Trophoblast cell (in vitro differentiated cells and primary cell): Measurements from ENCODE around the gene PSMD14.

Experiments used
- DNase-seq, 2 donors: peaks; one replicate each; pipeline ENCODE4 v3.0.0-alpha.2; 2016
- H2AFZ ChIP-seq: 2 replicates; pipeline ENCODE4 v1.6.1; 2013; ENCODE audit warnings: low read length, moderate library complexity, mild to moderate bottlenecking; ENCODE audit not compliant: insufficient read depth, poor library complexity
- H2AK5ac ChIP-seq: 2 replicates; pipeline ENCODE4 v1.6.1; 2013; ENCODE audit warnings: mild to moderate bottlenecking, low read length
- H2BK120ac ChIP-seq: 2 replicates; pipeline ENCODE4 v1.6.1; 2013; ENCODE audit warnings: low read length, mild to moderate bottlenecking, moderate library complexity; ENCODE audit not compliant: insufficient read depth, poor library complexity
- H2BK12ac ChIP-seq: 2 replicates; pipeline ENCODE4 v1.6.1; 2013; ENCODE audit warnings: mild to moderate bottlenecking, low read length, moderate library complexity
- H2BK5ac ChIP-seq: 2 replicates; pipeline ENCODE4 v1.6.1; 2013; ENCODE audit warnings: low read length, low read depth, moderate library complexity, mild to moderate bottlenecking; ENCODE audit not compliant: poor library complexity
- H3K14ac ChIP-seq: 2 replicates; pipeline ENCODE4 v1.6.1; 2013; ENCODE audit warnings: mild to moderate bottlenecking, low read length
- H3K18ac ChIP-seq: 2 replicates; pipeline ENCODE4 v1.6.1; 2013; ENCODE audit warnings: mild to moderate bottlenecking, low read length
- H3K23ac ChIP-seq: 2 replicates; pipeline ENCODE4 v1.6.1; 2013; ENCODE audit warnings: low read length
- H3K27ac ChIP-seq: 2 replicates; pipeline ENCODE4 v1.5.1; 2013; ENCODE audit warnings: low read depth, mild to moderate bottlenecking, inconsistent platforms, low read length, moderate library complexity
- H3K27me3 ChIP-seq: 2 replicates; pipeline ENCODE4 v1.6.1; 2013; ENCODE audit warnings: inconsistent platforms, mild to moderate bottlenecking, low read length, moderate library complexity; ENCODE audit not compliant: insufficient read depth
- H3K36me3 ChIP-seq, 2 experiments: 1 replicate in 1 of 2; 2 replicates in 1 of 2; pipeline ENCODE4 v1.6.1; 2013; ENCODE audit warnings: low read length in 2 of 2, mild to moderate bottlenecking in 2 of 2, moderate library complexity in 1 of 2; ENCODE audit not compliant: insufficient read depth in 2 of 2, control insufficient read depth in 1 of 2
- H3K4ac ChIP-seq: 2 replicates; pipeline ENCODE4 v1.6.1; 2013; ENCODE audit warnings: low read depth, mild to moderate bottlenecking, low read length, moderate library complexity
- H3K4me1 ChIP-seq, 2 experiments: 1 replicate in 1 of 2; 2 replicates in 1 of 2; pipeline ENCODE4 v1.6.1; 2013; ENCODE audit warnings: low read length in 2 of 2, mild to moderate bottlenecking in 2 of 2, moderate library complexity in 1 of 2; ENCODE audit not compliant: insufficient read depth in 2 of 2, control insufficient read depth in 1 of 2
- H3K4me2 ChIP-seq: 2 replicates; pipeline ENCODE4 v1.6.1; 2013; ENCODE audit warnings: inconsistent platforms, mild to moderate bottlenecking, low read length, moderate library complexity
- H3K4me3 ChIP-seq: 2 replicates; pipeline ENCODE4 v1.5.1; 2013; ENCODE audit warnings: mild to moderate bottlenecking, low read depth, low read length, inconsistent platforms
- H3K79me1 ChIP-seq: one replicate; pipeline ENCODE4 v1.6.1; 2013; ENCODE audit warnings: low read length
- H3K79me2 ChIP-seq: 2 replicates; pipeline ENCODE4 v1.6.1; 2013; ENCODE audit warnings: low read length, mild to moderate bottlenecking; ENCODE audit not compliant: control insufficient read depth, insufficient read depth, poor library complexity
- H3K9ac ChIP-seq: 2 replicates; pipeline ENCODE4 v1.6.1; 2013; ENCODE audit warnings: mild to moderate bottlenecking, low read length
- H3K9me3 ChIP-seq: 2 replicates; pipeline ENCODE4 v1.6.1; 2013; ENCODE audit warnings: low read depth, mild to moderate bottlenecking, control low read depth, inconsistent platforms, low read length; ENCODE audit not compliant: insufficient read depth
- H4K12ac ChIP-seq: 2 replicates; pipeline ENCODE4 v1.6.1; 2013; ENCODE audit warnings: low read depth, mild to moderate bottlenecking, low read length, moderate library complexity
- H4K8ac ChIP-seq: 2 replicates; pipeline ENCODE4 v1.6.1; 2013; ENCODE audit warnings: low read depth, mild to moderate bottlenecking, low read length, moderate library complexity
- H4K91ac ChIP-seq: one replicate; pipeline ENCODE4 v1.6.1; 2013; ENCODE audit warnings: low read depth, mild to moderate bottlenecking, low read length, moderate library complexity
- WGBS: extraction: QIAGEN DNeasy Blood & Tissue Kit; methylation state at CpG from one replicate; pipeline ENCODE4 v1.1.7; 2013; ENCODE audit warnings: missing lambda C conversion rate; ENCODE audit not compliant: insufficient read length, insufficient coverage; ENCODE audit errors: extremely low coverage; 5-methylcytosine and 5-hydroxymethylcytosine counted together

The PSMD14 gene

GRCh38 chr2:161407597-161407996, 99.4 kb downstream of the PSMD14 start:
- H3K9ac ChIP-seq: no peak overlapping the region
- H3K18ac ChIP-seq: no peak overlapping the region
- H3K9me3 ChIP-seq: no peaks in the 10 kb centered on the region
- DNase-seq: no peak
- H2BK12ac ChIP-seq: no peak overlapping the region
- H4K8ac ChIP-seq: no peak overlapping the region
- no peak overlapping the region for H3K14ac ChIP-seq
- no peak overlapping the region for H3K4me3 ChIP-seq
- no peak overlapping the region for H3K23ac ChIP-seq
- WGBS: no CpG with 5 or more reads among the region's 2 CpGs
- H3K79me1 ChIP-seq: no peaks in the 10 kb centered on the region
- H4K91ac ChIP-seq: no peak overlapping the region
- no peaks in the 10 kb centered on the region for H3K79me2 ChIP-seq
- no peak overlapping the region for H2BK5ac ChIP-seq
- H2AFZ ChIP-seq: no peak overlapping the region
- H4K12ac ChIP-seq: no peak overlapping the region
- H3K27me3 ChIP-seq: no peaks in the 10 kb centered on the region
- peaks cover 0 to 2% of the 10 kb centered on the region in 2 experiments for H3K36me3 ChIP-seq
- no peak overlapping the region for H3K4ac ChIP-seq
- no peak overlapping the region for H2BK120ac ChIP-seq
- H3K27ac ChIP-seq: no peak overlapping the region
- no peak overlapping the region for H3K4me2 ChIP-seq
- no peaks in the 10 kb centered on the region for H3K4me1 ChIP-seq
- H2AK5ac ChIP-seq: no peak overlapping the region

GRCh38 chr2:161409308-161409907, 101.2 kb downstream of the PSMD14 start:
- no peak for DNase-seq
- no peak overlapping the region for H3K4ac ChIP-seq
- H3K9ac ChIP-seq: no peak overlapping the region
- H3K14ac ChIP-seq: no peak overlapping the region
- peaks cover 2% of the 10 kb centered on the region for H3K79me2 ChIP-seq
- H3K79me1 ChIP-seq: peaks cover 2% of the 10 kb centered on the region
- H3K27ac ChIP-seq: no peak overlapping the region
- H3K4me2 ChIP-seq: no peak overlapping the region
- H3K27me3 ChIP-seq: peaks cover 3% of the 10 kb centered on the region
- H3K9me3 ChIP-seq: no peaks in the 10 kb centered on the region
- H2AFZ ChIP-seq: no peak overlapping the region
- H3K23ac ChIP-seq: no peak overlapping the region
- no peak overlapping the region for H3K18ac ChIP-seq
- H2AK5ac ChIP-seq: no peak overlapping the region
- WGBS: no CpG with 5 or more reads among the region's 1 CpG
- H2BK120ac ChIP-seq: no peak overlapping the region
- H3K4me3 ChIP-seq: no peak overlapping the region
- no peak overlapping the region for H4K8ac ChIP-seq
- no peak overlapping the region for H2BK12ac ChIP-seq
- no peak overlapping the region for H2BK5ac ChIP-seq
- no peak overlapping the region for H4K12ac ChIP-seq
- H3K4me1 ChIP-seq: peaks cover 3% of the 10 kb centered on the region in 2 experiments
- H3K36me3 ChIP-seq: peaks cover 0 to 2% of the 10 kb centered on the region in 2 experiments
- no peak overlapping the region for H4K91ac ChIP-seq

GRCh38 chr2:161412346-161412745, 104.1 kb downstream of the PSMD14 start:
- Histone ChIP-seq H3K36me3 (peaks cover 0 to 2% of the 10 kb centered on the region in 2 experiments), H3K9me3 (peaks cover 4% of the 10 kb centered on the region), H2BK5ac (no peak overlapping the region), H3K18ac (no peak overlapping the region), H4K91ac (no peak overlapping the region), H3K4me2 (no peak overlapping the region), H2AFZ (no peak overlapping the region), H3K79me2 (peaks cover 3% of the 10 kb centered on the region), H4K12ac (no peak overlapping the region), H3K27ac (no peak overlapping the region), H3K23ac (no peak overlapping the region), H3K9ac (no peak overlapping the region), H4K8ac (no peak overlapping the region), H3K4me3 (no peak overlapping the region), H3K14ac (no peak overlapping the region), H3K79me1 (peaks cover 2% of the 10 kb centered on the region), H2AK5ac (no peak overlapping the region), H3K4me1 (peaks cover 3 to 9% of the 10 kb centered on the region in 2 experiments), H2BK12ac (no peak overlapping the region), H2BK120ac (no peak overlapping the region), H3K27me3 (peaks cover 32% of the 10 kb centered on the region), H3K4ac (no peak overlapping the region)
- DNase-seq: no peak

GRCh38 chr2:161414042-161415033, 106.1 kb downstream of the PSMD14 start:
- DNase-seq: peak; percentile 25 to 55
- Histone ChIP-seq H2AK5ac (no peak overlapping the region), H3K36me3 (peaks cover 0 to 2% of the 10 kb centered on the region in 2 experiments), H3K9ac (no peak overlapping the region), H3K4me1 (peaks cover 3 to 11% of the 10 kb centered on the region in 2 experiments), H2BK5ac (no peak overlapping the region), H3K23ac (no peak overlapping the region), H3K4ac (no peak overlapping the region), H4K12ac (no peak overlapping the region), H3K14ac (no peak overlapping the region), H4K91ac (no peak overlapping the region), H3K4me3 (peak overlapping the region; percentile 59), H3K27me3 (peaks cover 51% of the 10 kb centered on the region), H3K4me2 (peak overlapping the region; percentile 94), H3K79me2 (peaks cover 3% of the 10 kb centered on the region), H2AFZ (peak overlapping the region; percentile 46), H3K18ac (no peak overlapping the region), H2BK120ac (no peak overlapping the region), H3K79me1 (peaks cover 2% of the 10 kb centered on the region), H3K27ac (no peak overlapping the region), H4K8ac (peak overlapping the region; percentile 47), H2BK12ac (no peak overlapping the region), H3K9me3 (peaks cover 4% of the 10 kb centered on the region)
- no CpG with 5 or more reads among the region's 69 CpGs for WGBS
